ENCODE data around the gene TRIM44. TPM values are rescaled to one million over a fixed set of nuclear protein-coding genes. Genes with fewer than 3 reads are reported as not detected.

TRIM44 gene
- total and polyA plus RNA-seq, 4 donors = 3.7 to 15.1 (median 10.4) TPM

- TF ChIP-seq, protein P1, sequence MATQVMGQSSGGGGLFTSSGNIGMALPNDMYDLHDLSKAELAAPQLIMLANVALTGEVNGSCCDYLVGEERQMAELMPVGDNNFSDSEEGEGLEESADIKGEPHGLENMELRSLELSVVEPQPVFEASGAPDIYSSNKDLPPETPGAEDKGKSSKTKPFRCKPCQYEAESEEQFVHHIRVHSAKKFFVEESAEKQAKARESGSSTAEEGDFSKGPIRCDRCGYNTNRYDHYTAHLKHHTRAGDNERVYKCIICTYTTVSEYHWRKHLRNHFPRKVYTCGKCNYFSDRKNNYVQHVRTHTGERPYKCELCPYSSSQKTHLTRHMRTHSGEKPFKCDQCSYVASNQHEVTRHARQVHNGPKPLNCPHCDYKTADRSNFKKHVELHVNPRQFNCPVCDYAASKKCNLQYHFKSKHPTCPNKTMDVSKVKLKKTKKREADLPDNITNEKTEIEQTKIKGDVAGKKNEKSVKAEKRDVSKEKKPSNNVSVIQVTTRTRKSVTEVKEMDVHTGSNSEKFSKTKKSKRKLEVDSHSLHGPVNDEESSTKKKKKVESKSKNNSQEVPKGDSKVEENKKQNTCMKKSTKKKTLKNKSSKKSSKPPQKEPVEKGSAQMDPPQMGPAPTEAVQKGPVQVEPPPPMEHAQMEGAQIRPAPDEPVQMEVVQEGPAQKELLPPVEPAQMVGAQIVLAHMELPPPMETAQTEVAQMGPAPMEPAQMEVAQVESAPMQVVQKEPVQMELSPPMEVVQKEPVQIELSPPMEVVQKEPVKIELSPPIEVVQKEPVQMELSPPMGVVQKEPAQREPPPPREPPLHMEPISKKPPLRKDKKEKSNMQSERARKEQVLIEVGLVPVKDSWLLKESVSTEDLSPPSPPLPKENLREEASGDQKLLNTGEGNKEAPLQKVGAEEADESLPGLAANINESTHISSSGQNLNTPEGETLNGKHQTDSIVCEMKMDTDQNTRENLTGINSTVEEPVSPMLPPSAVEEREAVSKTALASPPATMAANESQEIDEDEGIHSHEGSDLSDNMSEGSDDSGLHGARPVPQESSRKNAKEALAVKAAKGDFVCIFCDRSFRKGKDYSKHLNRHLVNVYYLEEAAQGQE (IDR thresholded peaks at IDR 0.05) = no peak
- TF ChIP-seq TAF1 (conservative IDR thresholded peaks at IDR 0.05) (no peak), SP1 (IDR thresholded peaks at IDR 0.05) (no peak), EGR1 (IDR thresholded peaks at IDR 0.05; ENCODE audit: low read depth in 2 of 2) (no peak), FOXA1 (IDR thresholded peaks at IDR 0.05) (no peak)
These were observed 179.2 kb downstream of the TRIM44 start (continued) for GRCh38 chr11:35841733-35842132.

GRCh38 chr11:35842958-35843357, 180.4 kb downstream of the TRIM44 start:
- DNase-seq (ENCODE audit: low spot score) = no peak
- Histone ChIP-seq H3K4me3 (ENCODE audit: low read depth in 1 of 3, low read length in 3 of 3) (no peak overlapping the region), H3K9ac (ENCODE audit: low read depth in 1 of 2, low read length in 2 of 2) (no peak overlapping the region), H3K9me3 (ENCODE audit: control insufficient read depth in 4 of 4, low read length in 3 of 4) (no peaks in the 10 kb centered on the region), H3K27ac (ENCODE audit: low read depth in 1 of 2, low read length in 2 of 2) (no peak overlapping the region), H3K27me3 (ENCODE audit: control insufficient read depth in 4 of 4, insufficient read depth in 4 of 4, low read length in 3 of 4) (no peaks in the 10 kb centered on the region), H3K4me1 (ENCODE audit: control insufficient read depth in 4 of 4, insufficient read depth in 4 of 4, low read length in 3 of 4) (peaks cover 0 to 10% (median 5%) of the 10 kb centered on the region in 4 donors), H3K36me3 (ENCODE audit: control insufficient read depth in 4 of 4, insufficient read depth in 3 of 4, low read depth in 1 of 4, low read length in 3 of 4) (no peaks in the 10 kb centered on the region)
- 0% methylated on average over 1 of the region's 1 CpG for WGBS
- no peak for TF ChIP-seq YY1 (IDR thresholded peaks at IDR 0.05)
- TF ChIP-seq GABPA (IDR thresholded peaks at IDR 0.05 in 1 of 2, conservative IDR thresholded peaks at IDR 0.05 in 1 of 2) = no peak
- TF ChIP-seq, protein P1 (IDR thresholded peaks at IDR 0.05) = no peak
- no peak for TF ChIP-seq HNF4A (conservative IDR thresholded peaks at IDR 0.05)
- no peak for TF ChIP-seq RXRA (IDR thresholded peaks at IDR 0.05)
- no peak for TF ChIP-seq JUND (IDR thresholded peaks at IDR 0.05)
- no peak for TF ChIP-seq FOXA1 (IDR thresholded peaks at IDR 0.05)
- no peak for TF ChIP-seq MAX (IDR thresholded peaks at IDR 0.05)
- TF ChIP-seq, protein P2, sequence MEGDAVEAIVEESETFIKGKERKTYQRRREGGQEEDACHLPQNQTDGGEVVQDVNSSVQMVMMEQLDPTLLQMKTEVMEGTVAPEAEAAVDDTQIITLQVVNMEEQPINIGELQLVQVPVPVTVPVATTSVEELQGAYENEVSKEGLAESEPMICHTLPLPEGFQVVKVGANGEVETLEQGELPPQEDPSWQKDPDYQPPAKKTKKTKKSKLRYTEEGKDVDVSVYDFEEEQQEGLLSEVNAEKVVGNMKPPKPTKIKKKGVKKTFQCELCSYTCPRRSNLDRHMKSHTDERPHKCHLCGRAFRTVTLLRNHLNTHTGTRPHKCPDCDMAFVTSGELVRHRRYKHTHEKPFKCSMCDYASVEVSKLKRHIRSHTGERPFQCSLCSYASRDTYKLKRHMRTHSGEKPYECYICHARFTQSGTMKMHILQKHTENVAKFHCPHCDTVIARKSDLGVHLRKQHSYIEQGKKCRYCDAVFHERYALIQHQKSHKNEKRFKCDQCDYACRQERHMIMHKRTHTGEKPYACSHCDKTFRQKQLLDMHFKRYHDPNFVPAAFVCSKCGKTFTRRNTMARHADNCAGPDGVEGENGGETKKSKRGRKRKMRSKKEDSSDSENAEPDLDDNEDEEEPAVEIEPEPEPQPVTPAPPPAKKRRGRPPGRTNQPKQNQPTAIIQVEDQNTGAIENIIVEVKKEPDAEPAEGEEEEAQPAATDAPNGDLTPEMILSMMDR (IDR thresholded peaks at IDR 0.05; ENCODE audit: low read depth, low read length, missing input control) = no peak
- no peak for TF ChIP-seq NR2F2 (IDR thresholded peaks at IDR 0.05)
- TF ChIP-seq EGR1 (IDR thresholded peaks at IDR 0.05; ENCODE audit: low read depth in 2 of 2) = no peak
- TF ChIP-seq HNF4G (IDR thresholded peaks at IDR 0.05) = no peak
